GM21737 (cell line): ENCODE measurements around the gene LDAH.
"Not testable (repeated sequence)": the region's sequence is repeated elsewhere in the genome, so short reads cannot be mapped to it uniquely, and the experiment has no call there.

Source experiments
- ATAC-seq: cut with Tn5 transposase; IDR thresholded peaks from one replicate; pipeline ENCODE4 v1.9.1; 2021; ENCODE audit warnings: mild to moderate bottlenecking, moderate library complexity; ENCODE audit not compliant: unreplicated experiment

LDAH gene

GRCh38 chr2:20724500-20725053, 98.3 kb downstream of the LDAH start:
- no peak for ATAC-seq

GRCh38 chr2:20723543-20723942, 99.4 kb downstream of the LDAH start:
- ATAC-seq = no peak

GRCh38 chr2:20722592-20723240, 100.2 kb downstream of the LDAH start:
- no peak for ATAC-seq

- ATAC-seq = no peak
Observed at GRCh38 chr2:20717641-20718040, 105.3 kb downstream of the LDAH start.

GRCh38 chr2:20716164-20716563, 106.7 kb downstream of the LDAH start:
- not testable (repeated sequence) for ATAC-seq

GRCh38 chr2:20714412-20714811, 108.5 kb downstream of the LDAH start:
- not testable (repeated sequence) for ATAC-seq

- not testable (repeated sequence) for ATAC-seq
Observed at GRCh38 chr2:20713585-20713984, 109.3 kb downstream of the LDAH start.

- not testable (repeated sequence) for ATAC-seq
Observed at GRCh38 chr2:20711641-20712040, 111.3 kb downstream of the LDAH start.

GRCh38 chr2:20707601-20708000, 115.3 kb downstream of the LDAH start:
- ATAC-seq = no peak

GRCh38 chr2:20706786-20707185, 116.1 kb downstream of the LDAH start:
- no peak for ATAC-seq

- ATAC-seq = no peak
Observed at GRCh38 chr2:20706217-20706616, 116.7 kb downstream of the LDAH start.

- no peak for ATAC-seq
Observed at GRCh38 chr2:20704886-20705285, 118.0 kb downstream of the LDAH start.

- no peak for ATAC-seq
Observed at GRCh38 chr2:20702563-20702962, 120.3 kb downstream of the LDAH start.

GRCh38 chr2:20698916-20699613, 123.8 kb downstream of the LDAH start:
- ATAC-seq = peak; percentile 54

- ATAC-seq = no peak
Observed at GRCh38 chr2:20697322-20697934, 125.5 kb downstream of the LDAH start.

GRCh38 chr2:20696366-20696765, 126.5 kb downstream of the LDAH start:
- no peak for ATAC-seq

- no peak for ATAC-seq
Observed at GRCh38 chr2:20693317-20693716, 129.6 kb downstream of the LDAH start.

GRCh38 chr2:20692081-20692480, 130.8 kb downstream of the LDAH start:
- no peak for ATAC-seq

- ATAC-seq = no peak
Observed at GRCh38 chr2:20691076-20691734, 131.7 kb downstream of the LDAH start.

GRCh38 chr2:20689428-20690264, 133.3 kb downstream of the LDAH start:
- ATAC-seq = no peak
